Epithelial cell of esophagus (primary cell): Measurements from ENCODE around the gene HOXA4.

ENCODE experiments used
- DNase-seq: peaks from one replicate; pipeline ENCODE4 v3.0.0; 2010; ENCODE audit warnings: low read depth
- H3K4me3 ChIP-seq: 2 replicates; pipeline ENCODE4 v1.5.1; 2011; ENCODE audit warnings: mild to moderate bottlenecking, low read length, control low read depth
- TF ChIP-seq, protein P1 (sequence below): IDR thresholded peaks from 2 replicates; pipeline ENCODE4 v1.5.1; 2011; ENCODE audit warnings: low read depth, mild to moderate bottlenecking, low read length, control low read depth, inconsistent platforms; ENCODE audit not compliant: insufficient read depth; ENCODE audit errors: missing control alignments

The HOXA4 gene

DNA sequence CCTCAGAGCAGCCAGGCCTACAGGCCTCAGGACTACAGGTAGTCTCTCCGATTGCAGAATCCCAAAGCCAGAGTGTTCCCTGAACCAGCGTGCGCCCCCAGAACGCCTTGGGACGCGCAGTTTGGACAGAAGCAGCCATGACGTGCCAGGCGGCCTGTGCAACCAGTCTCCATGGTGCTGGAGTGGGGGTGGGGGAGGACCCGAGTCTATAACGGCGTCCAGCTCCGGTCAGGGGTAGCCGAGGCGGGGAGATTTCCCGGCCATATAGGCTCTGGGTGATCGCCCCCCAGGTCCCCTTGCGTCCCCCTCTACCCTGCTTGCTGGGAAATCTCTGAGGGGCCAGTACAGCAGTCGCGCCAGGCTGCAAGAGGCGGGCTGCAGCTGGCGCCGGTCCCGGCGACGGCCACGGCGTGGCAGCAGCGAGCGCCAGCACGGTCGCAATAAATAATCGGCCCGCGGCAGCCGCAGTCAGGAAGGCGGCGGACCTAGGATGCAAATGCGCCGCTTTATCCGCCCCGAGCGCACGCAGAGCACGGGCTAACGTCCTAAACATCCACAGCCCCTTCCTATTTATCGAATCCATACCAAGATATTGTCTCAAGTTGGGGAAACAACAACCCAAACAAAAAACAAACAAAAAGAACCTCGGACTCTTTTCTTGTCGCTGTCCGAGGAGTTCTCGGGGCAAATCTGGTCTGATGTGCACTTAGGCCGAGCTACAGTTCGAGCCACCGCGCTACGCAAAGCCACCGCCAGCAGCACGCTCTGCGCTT is 20.2 kb upstream of the HOXA4 start:
- TF ChIP-seq, protein P1, sequence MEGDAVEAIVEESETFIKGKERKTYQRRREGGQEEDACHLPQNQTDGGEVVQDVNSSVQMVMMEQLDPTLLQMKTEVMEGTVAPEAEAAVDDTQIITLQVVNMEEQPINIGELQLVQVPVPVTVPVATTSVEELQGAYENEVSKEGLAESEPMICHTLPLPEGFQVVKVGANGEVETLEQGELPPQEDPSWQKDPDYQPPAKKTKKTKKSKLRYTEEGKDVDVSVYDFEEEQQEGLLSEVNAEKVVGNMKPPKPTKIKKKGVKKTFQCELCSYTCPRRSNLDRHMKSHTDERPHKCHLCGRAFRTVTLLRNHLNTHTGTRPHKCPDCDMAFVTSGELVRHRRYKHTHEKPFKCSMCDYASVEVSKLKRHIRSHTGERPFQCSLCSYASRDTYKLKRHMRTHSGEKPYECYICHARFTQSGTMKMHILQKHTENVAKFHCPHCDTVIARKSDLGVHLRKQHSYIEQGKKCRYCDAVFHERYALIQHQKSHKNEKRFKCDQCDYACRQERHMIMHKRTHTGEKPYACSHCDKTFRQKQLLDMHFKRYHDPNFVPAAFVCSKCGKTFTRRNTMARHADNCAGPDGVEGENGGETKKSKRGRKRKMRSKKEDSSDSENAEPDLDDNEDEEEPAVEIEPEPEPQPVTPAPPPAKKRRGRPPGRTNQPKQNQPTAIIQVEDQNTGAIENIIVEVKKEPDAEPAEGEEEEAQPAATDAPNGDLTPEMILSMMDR = peak; percentile 54
- H3K4me3 ChIP-seq = peak overlapping the region; percentile 27
- peak; percentile 77 for DNase-seq

DNA sequence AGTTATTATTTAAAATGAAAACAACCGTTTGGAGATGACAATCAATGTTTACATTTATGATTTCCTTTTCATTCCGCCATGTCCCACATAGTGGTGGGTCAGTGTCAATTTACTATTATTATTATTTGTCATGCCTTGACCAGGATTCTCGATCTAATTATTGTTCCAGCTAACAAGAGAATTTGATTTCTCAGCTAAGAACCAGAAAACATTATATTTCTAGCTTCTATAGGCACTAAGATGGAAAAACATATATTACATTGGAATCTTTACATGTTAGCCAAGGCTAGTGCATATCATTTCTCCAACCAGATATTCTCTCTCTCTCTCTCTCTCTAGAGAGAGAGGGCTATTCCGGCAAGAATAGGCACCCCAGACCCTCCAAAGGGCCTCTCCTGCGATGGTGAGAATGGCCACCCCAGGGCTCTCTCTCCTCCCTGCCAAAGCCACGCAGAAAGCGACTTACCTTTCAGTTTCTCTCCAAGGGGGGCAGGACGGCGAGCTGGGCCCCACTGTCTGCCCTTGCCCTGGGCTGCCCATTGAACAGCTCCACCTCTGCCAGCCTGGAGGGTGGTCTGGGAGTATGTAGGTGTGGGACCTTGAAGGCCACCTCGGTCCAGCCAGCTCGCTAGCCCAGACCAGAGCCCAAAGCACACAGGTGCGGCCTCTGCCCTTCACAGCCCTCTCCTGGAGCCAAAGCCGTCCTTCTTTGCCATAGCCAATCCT is 19.4 kb upstream of the HOXA4 start:
- DNase-seq = no peak
- no peak overlapping the region for H3K4me3 ChIP-seq

DNA sequence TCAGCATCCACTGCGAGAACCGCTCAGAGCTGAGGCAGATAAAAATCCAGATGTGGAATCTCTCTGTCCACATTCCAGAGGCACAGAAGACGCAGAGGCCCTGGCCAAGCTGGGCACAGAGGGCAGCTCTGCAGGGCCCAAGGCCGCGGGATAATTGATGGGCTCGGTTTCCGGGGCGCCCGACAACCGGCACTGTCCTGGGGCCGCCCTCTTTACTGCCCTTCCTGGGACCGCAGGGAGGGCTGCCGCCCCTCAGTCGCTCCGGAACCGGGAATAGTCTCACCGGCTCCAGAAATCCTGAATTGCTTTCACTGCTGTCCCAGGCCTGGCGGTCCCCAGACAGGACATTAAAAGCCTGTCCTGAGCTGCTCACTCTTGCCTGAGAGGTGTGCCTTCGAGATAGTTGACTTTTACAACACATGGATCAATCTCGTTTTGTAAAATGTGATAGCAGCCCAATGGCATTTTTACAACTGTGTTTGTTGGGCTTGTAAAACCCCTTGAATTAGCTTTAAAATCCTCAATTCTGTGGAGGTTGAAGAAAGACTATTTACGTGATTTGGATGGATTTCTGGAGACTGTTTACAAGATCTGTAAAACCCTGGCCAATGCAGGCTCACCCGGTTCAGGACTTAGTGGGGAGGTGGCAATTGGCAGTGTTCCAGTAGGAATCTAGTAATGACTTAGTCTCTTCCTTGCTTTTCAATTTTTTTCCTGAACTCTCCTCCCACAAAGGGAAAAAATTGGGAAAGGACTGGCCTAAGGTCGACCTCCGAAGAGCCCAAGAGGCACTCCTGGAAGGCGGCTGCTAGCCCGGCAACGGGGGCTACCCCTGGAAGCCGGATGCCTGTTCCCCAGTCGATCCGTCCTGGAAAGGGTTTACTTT is 18.4 kb upstream of the HOXA4 start:
- TF ChIP-seq, protein P1 = no peak
- DNase-seq = no peak
- no peak overlapping the region for H3K4me3 ChIP-seq

More for the DNA sequence above, 19.4 kb upstream of the HOXA4 start:
- TF ChIP-seq, protein P1 = no peak

DNA sequence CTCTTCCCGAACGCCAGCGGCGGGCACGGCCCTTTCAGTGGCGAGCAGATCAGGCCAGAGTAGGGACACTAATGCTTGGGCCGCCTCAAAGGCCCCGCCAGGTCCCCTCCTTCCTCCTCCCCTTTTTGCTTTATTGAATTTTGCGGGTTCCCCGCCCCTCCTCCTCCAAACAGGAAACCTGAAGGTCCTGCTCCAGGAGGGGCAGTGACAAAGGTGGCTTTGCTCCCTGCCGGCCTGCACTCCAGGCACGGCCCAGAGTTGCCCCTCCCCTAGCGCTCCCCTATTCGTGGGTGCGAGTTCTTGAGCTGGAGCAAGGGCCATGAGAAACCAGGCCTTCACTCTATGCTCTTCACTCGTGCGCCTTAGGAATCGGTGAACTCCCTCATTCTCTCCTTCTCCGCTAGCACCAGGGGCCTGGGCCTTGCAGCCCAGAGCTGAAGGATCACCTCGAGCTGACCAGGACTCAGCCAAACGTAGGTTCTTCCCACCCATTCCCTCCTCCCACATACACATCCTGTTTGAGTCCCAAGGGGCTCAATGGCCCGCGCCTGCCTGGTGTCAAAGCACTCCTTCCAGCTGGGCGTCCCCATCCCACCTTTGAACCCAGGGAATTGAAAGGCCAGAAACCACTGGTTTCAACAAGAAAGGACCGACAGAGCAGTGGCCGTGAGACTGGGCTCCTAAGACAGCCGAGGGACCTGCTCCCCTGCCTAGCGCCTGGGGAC is 17.6 kb upstream of the HOXA4 start:
- no peak overlapping the region for H3K4me3 ChIP-seq
- DNase-seq = no peak
- TF ChIP-seq, protein P1 = no peak

DNA sequence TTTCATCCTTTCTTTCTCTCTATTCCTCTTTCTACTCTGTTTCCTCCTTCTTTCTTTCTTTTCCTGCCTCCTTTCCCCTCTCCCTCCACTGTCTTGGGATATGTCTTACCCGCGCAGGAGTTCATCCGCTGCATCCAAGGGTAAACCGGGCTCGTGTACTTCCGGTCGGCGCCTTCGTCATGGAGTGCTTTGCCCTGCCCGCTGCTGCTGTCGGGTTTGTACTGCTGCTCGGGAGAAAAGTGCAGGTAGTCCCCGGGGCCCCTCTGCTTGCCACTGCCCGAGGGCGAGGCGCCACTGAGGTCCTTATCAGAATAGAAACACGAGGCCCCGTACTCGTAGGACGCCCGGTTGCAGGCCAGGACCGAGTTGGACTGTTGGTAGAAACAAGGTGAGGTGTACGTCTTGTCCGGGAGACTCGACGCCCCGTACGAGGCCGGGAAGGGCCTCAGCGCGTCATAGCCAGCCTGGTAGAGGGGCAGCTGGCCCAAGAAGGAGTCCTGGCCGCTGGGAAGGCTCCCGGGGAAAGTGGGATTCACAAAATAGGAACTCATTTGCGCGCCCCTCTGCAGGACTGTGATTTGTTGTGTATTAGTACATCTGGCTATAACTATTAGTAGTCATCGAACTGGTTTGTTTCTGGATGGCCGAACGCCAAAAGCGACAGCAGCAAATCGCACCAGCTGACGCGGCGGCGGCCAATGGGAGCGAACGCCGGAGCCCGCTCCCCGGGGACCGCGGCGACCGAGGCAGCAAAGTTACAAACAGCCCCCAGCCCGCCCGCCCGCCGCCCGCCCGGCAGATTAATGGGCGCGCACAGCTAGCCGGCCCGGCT is 16.9 kb upstream of the HOXA4 start, which contains the start of gene HOXA6:
TSS of gene HOXA6 (minus strand) at position 576 of the 832 bp plus-strand sequence. CDS start at position 551, 25 bp downstream.
- TF ChIP-seq, protein P1 = no peak
- DNase-seq = peak; percentile 45
- H3K4me3 ChIP-seq = no peak within 1 kb of the TSS
